GM21786 (cell line): ENCODE data around the gene ABCA13.

ENCODE experiments used
- ATAC-seq: cut with Tn5 transposase; IDR thresholded peaks from one replicate; pipeline ENCODE4 v1.9.1; 2021; ENCODE audit not compliant: unreplicated experiment

ABCA13 gene

DNA sequence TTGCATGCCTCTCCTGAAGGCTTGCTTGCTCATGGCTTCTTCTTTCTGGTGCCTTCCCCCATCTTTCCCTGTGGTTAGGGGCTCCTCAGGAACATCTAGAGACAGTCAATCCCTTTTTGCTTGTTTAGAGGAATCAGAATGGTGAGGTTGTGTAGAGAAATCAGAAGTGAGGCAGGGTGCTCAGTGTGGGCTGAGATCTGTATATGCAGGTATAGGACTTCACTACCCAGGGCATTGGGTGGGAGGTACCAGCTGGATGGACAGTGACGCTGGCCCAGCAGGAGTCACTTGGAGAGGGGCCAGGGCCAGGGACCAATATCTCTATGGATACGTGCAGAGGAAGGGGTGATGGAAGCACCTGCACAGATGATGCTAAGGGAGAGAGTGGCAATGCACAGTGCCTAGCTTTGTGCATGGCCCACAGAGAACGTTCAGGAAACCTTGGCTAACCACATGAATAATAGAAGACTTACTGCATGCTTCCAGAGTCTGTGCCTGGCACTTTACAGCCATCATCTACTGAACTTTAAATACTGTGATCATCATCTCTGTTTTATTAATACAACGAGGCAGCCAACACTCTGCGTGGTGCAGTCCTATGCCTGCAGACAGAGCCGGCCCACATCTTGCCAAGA is 255.2 kb downstream of the ABCA13 start:
- no peak for ATAC-seq

DNA sequence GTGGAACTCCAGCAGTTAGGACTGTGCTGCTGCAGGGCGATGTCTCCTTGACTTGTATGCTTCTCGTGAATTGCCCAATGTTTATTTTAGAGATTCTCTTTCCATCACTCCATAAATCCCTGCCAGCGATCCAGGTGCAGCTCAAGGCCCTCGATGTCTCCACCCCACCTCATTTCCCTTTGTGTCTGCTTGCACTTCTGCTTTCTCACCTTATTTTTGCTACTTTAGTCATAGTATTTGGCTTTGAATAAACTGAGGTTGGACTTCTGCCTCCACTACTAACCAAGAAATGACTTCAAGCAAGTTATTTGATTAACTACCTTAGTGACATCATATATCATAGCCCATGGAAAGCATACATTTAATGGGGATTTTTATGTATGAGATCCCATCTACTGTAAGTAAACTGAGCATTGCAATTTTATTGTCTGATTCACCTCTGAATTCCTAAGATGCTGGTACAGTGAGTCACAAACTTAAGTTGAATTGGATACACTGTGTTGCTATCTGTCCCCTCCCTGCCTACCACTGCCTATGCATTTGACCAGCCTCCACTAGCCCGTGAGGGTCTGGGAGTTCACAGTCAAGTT is 255.8 kb downstream of the ABCA13 start:
- no peak for ATAC-seq

DNA sequence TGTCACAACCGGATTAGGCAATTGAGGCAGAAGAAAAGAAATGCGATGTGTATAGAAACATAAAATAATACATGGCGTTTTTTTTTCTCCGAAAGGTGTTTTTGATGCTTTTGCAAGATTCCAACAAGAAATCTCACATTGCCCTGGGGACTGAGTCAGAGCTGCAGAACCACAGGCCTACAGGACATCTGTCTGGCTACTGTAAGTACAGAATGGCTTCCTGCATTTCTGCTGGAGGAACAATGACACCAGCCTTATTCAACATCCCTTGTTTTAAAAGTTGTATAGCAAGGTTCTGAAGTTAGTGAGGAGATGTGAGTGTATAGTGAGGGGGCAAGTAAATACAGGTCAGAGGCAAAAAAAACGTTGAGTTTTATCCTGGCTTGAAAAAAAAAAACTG is 256.4 kb downstream of the ABCA13 start:
- no peak for ATAC-seq

DNA sequence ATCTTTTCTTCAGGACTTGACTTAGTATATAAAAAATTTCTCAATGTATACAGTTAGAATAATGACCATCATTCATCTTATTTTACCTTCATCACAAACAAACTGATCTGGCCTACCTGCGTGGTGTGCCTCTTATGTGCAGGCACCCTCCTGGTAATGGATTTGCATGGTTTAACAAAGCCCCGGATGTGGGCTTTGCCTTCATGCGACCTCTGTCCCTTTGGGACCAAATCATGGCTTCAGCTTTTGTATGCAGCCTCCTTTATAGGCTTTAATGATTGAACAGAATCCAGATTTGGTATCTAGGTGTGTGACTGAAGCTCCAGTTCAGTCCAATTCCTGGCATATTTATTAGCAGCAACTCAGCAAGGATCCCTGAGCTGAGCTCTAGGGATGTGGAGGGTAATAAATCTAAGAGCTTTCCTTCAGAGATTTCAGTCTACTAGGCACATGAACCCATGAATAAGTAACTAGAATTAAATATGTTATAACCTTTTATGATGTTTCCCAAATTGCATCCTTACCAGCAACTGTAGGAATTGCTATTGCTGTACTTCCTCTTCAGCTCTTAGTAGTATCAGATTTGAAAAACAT is 256.9 kb downstream of the ABCA13 start:
- no peak for ATAC-seq

DNA sequence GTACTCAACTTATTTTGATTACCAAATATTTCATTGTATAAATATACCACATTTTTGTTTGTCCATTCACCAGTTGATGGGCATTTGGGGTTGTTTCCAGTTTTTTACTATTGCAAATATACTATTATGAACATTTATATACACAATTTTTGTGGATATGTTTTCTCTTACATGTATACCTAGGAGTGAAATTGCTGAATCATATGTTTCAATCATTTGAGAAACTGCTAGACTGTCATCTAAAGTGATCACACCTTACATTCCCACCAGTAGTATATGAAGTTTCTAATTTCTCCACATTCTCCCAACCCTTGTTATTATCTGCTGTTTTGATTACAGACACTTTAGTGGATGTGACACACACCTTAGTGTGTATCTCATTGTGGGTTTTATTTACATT is 257.9 kb downstream of the ABCA13 start:
- ATAC-seq, result no peak

DNA sequence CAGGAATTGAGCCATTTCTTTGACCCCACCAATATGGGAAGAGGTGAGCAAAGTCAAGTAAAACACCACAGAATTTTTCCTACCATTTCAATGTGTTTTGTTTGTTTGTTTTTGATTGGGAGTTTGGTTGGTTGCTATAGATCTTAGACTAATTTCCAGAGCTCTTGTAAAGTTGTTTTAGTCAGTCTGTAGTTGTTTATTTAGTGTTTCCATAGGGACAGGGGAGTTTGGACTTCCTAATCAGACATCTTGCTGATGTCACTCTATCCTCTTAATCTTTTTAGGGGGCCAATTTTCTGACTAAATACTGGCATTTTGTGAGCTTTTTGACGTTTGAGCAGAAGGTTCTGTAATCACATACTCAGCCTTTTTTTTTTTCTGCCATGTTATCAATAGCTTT is 266.9 kb downstream of the ABCA13 start:
- no peak for ATAC-seq

DNA sequence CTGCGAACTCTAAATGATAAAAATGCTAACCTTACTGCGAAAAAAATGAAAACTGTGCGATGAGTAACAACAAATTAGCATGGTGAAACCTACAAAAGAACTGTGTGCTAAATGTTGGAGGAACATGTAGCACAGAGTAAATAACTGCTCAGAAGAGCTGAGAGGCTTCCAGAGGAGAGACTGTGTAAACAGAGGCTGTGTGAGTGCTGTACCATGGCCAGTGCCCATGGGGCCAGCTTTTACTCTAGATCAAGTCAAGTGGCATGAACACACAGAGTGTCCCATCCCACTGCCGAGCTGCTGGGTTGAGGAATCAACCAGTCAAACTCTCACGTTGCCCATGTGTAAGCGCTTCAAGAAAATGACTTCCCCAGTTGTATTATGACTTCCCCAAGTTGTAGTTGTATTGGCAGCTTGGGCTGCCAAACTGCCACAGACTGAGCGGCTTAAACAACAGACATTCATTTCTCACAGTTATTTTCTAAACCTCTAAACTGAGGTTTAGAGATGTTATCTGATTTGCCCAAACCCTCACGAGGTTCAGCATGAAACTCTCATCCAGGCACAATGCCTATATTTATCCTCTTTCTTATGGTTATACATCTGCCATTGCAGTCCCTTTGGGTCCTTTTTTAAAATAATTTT is 270.7 kb downstream of the ABCA13 start:
- no peak for ATAC-seq

DNA sequence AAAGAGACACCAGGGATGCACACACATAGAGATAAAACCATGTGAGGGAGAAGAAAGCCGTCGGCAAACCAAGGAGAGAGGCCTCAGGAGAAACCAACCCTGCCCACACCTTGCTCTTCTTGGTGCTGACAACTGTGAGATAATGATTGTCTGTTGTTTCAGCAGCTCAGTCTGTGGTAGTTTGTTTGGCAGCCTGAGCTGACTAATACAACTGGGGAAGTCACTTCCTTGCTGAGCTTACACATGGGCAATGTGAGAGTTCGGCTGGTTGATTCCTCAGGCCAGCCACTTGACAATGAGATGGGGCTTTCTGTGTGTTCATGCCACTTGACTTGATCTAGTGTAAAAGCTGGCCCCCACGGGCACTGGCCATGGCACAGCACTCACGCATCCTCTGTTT is 271.8 kb downstream of the ABCA13 start:
- ATAC-seq, result no peak

DNA sequence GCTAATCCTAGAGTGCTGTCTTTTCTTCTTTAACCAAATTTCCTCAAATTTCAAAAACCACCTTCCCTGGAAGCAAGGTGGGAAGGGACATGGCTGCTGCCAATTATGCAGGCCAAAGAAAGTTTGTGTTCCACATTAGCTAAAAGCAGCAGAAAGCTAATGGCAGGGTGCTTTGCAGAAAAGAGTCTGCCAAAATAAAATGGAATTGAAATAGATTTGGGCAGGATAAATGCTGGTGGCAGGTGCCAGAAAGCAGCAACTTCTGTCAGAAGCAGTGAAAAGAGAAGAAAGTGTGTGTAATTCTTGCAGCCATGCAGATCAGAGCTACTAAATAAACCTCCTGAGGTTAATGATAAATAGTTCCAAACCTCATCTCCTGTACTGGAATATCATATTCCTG is 275.5 kb downstream of the ABCA13 start:
- ATAC-seq, result no peak

DNA sequence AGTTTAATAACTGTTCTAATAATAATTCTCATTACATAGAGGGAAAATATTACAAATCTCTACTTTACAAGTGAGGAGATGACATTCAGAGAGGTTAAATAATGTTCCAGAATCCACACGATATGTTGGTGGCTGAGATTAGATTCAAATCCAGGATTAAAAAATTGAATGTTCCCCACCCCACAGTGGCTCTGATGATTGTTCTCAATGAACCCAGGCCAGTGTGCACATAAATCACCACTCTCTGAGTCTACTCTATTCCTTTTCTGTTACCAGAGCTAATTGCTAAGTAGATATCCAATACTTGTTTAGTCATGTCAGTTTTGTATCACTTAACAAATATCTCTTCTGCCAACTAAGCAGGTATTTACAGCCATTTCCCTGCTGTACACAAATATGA is 281.0 kb downstream of the ABCA13 start:
- no peak for ATAC-seq

DNA sequence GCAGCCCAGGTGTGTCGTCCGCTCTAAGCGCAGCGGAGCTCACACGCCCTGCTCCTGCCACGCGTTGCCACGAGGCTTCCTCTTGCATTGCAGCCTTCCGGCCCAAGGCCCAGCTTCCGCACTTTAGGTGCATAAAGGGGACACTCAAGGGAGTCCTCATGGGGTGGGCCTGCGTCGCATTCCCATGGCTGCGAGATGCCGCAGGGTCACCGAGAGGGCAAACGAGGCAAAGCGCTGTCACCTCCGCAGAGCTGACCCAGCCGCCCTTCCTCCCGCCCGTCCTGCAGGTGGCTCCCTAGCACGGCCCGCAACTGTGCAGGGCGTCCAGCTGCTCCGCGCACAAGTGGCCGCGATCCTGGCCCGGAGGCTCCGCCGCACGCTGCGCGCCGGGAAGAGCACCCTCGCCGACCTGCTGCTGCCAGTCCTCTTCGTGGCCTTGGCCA is 283.5 kb downstream of the ABCA13 start:
- no peak for ATAC-seq

DNA sequence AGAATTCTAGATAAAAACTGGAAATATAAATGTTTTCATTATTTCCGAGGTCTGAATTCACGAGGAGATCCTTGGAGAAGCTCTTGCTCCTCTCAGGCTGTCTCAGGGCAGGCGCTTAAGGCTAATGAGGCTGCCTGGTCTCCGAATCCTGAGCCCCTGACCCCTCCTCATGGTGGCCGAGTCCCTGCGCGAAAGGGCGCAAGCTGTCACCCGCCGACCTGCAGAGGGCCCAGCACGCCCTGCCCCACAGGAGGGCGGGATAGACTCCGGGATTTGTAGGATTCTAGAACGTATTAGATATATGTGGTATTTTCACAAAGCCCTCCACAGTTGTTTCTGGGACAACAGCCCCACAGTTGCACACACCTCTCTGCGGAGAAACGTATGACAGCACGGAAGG is 284.1 kb downstream of the ABCA13 start:
- no peak for ATAC-seq

DNA sequence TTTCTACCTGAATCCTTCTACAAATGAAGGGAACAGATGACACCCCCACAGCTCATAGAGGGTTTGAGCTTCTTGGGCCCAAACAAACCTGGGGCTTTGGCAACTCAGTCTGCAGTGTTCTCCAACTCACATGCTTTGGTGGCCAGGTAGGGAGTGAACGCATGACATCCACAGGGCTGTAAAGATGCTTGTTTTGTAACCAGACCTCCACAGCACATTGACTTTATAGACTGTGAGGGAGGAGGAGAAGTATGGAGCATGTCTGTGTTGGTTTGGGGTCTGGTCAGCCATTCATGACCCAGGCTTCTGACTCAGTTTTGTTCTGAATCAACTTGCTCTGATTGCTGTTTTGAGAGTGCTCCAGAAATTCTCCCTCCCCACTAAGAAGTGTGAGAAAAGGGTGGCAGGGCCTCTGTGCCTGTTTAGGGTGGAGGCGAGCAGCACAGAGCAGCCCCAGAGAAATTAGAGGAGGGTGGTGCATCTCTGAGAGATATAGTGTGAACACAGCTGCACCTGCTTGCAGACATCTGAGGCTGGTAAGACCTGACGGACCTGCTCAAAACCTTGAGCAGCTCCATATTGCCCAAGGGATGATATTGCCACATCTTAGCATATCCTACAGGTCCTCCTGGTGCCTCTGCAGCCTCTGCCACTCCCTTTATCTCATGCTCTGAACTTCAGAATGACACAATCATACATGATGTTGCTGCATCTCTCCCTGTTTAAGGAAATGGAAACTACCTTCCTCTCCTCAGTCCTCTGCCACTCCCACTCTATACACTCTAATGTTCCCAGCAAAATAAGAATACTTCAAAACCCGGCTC is 287.7 kb downstream of the ABCA13 start:
- no peak for ATAC-seq

DNA sequence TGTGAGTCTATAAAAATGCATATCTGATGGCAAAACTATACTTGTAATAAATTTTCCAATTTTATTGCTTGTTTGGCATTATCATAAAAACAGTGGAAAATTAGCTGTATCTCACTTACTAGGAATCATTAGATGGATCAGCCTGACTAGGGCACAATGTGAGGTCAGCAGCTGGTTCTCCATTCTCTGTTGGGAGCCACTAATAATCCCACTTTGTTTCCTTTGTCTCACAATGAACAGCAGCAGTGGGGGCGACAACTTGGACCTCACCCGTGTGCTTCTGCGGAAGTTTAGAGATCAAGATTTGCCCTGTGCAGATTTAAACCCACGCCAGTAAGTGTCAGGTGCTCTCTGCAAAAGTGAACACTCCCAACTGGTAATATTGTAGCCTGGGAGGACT is 295.5 kb downstream of the ABCA13 start:
- no peak for ATAC-seq

DNA sequence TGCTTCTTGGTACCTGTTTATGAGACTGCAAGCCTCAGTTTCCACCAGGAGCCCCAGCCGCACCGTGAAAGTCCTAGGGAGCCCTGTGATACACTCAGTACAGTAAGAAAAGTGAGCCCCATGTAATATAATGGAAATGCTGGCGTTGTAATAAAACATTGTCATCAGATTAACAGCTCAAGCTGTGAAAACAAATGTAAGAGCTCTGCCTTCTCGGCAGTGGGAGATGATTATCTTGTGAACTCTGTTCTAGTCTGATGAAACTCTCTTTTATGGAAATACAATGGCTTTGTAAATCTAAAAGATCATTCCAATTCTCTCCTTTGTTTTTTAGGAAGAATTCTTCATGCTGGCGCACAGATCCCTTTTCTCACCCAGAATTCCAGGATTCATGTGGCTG is 299.9 kb downstream of the ABCA13 start:
- ATAC-seq, result no peak

DNA sequence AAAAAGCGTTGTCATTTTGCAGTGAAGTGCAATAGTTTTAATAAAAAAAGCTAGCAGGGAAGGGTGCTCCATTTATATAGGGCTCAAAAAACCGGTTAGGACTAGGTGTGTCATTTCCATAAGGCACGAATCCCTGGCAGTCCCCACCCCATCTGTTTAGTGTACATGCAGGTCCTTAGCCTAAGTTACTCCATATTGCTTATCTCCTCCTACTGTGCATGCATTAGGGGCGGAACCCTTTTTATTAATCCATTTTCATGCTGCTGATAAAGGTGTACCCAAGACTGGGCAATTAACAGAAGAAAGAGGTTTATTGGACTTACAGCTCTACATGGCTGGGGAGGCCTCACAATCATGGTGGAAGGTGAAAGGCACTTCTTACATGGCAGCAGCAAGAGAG is 301.4 kb downstream of the ABCA13 start:
- ATAC-seq, result no peak

DNA sequence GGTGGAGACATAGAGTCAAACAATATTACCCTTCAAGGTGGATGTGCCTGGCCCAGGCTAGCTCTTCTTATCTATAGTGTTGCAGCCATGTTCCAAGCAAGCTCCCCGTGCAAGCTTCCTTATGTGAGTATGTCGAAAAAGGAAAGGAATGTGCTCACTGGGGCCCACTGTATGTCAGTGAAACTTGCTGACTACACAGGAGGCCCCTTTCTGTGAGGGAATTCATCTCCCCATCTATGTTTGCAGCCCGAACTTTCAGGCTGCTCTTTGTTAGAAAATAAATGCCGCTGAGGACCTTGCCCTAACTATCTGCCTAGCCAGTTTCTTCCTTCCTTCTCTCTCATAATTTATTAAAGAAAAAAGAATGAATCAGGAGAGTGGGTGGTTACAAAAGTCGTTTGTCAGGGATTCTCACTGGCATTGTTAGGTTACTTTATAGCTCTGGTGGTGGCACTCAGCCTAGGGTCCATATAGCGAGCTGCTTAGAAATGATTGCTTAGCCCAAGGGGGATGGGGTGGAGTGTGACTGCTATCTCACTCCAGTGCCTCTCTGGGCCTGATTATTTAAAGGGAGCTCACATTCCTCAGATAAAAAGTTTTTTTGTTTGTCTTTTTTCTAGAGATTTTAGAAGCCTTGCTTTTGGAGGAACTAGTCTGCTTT is 302.1 kb downstream of the ABCA13 start:
- no peak for ATAC-seq

DNA sequence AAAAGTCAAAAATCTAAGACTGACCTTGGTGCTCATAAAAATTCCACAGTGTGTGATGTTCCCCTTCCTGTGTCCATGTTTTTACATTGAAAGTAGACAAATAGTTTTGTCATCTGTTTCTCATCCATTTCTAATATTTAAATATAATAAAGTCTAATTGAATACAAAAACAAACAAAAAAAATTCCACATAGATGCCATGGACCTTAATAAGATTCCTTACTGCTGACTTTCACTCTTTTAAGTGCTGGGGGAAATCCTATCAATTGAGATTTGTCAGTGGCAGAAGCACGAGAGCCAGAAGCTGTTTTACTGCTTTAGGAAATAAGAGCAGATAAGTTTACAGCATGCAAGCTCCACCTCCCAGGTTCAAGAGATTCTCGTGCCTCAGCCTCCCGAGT is 310.0 kb downstream of the ABCA13 start:
- ATAC-seq, result no peak

DNA sequence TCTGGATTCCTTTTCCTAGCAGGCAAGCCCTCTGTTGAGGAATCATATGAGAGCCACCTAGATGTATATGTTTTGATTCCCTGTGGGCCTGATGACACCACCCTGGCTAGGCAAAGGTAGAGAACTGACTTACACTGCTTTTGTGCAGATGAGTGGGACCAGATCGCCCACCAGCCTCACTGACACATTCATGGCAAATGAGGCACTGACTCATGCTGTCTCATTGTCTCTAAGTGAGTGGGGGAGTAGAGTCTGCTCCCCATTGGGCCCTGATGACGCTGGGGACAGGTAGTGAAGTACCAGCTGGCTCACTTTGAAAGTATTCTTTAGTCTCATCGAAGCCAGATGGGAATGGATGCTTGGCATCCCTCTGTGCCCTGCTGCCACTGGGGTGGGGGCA is 326.3 kb downstream of the ABCA13 start:
- no peak for ATAC-seq

DNA sequence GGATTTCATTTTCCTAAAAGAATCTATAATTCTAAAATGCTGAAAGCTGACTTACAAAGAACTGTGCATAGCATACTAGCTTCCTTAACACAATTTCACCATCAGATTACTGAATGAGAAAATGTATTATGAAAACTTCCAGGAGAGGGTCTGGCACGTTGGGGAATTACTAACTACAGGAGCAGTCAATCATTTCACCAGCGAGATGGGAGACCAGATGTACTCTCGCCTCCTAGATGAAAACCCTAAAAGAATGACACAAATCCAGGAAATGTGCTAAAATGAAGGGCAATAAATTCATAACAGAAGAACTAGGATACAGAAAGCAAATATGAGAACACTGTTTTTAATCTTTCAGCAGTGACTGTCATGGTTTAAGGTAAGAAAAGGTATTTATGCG is 330.8 kb downstream of the ABCA13 start:
- ATAC-seq, result no peak

DNA sequence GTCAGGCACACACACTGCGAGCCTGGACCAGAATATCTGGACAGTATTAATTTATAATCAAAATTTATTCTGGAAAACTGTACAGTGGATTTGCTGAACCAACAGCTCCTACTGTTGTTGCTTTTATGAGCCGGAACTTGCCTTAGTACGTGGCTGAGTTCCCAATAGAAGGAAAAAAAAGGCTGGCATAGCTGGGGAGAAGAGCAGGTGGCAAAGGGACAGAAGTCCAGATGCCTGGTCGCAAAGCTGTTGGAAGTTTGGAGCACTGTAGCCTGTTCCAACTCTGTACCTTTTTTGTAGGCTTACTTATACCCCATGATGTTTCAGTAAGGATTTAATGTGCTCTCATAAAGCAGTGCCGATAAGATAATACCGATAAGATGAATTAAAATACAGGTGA is 333.8 kb downstream of the ABCA13 start:
- no peak for ATAC-seq
